ENCODE measurements around the gene PLA2G2C.

The PLA2G2C gene

GRCh38 chr1:20215716-20216115, 29.4 kb upstream of the PLA2G2C start:
- H3K4me3 ChIP-seq (ENCODE audit: low read length) = no peak overlapping the region
- H3K9me2 ChIP-seq (replicated peaks; ENCODE audit: insufficient read depth, low read length) = no peaks in the 10 kb centered on the region
- no peak overlapping the region for H3K27ac ChIP-seq (ENCODE audit: low read length)
- H2AFZ ChIP-seq (ENCODE audit: low read length) = no peak overlapping the region
- H3K36me3 ChIP-seq (replicated peaks; ENCODE audit: insufficient read depth, low read length) = no peaks in the 10 kb centered on the region
- H4K20me1 ChIP-seq (ENCODE audit: insufficient read depth, low read length) = no peaks in the 10 kb centered on the region
- H3K4me2 ChIP-seq (ENCODE audit: low read depth, low read length) = no peak overlapping the region
- H3K9ac ChIP-seq (ENCODE audit: low read length) = no peak overlapping the region
- no peaks in the 10 kb centered on the region for H3F3A ChIP-seq (ENCODE audit: insufficient read depth, low read length)
- no peaks in the 10 kb centered on the region for H3K9me3 ChIP-seq (replicated peaks; ENCODE audit: insufficient read depth, low read length)
- peaks cover 95% of the 10 kb centered on the region for H3K27me3 ChIP-seq (replicated peaks; ENCODE audit: insufficient read depth, low read length)
- H3K4me1 ChIP-seq (ENCODE audit: low read length) = no peaks in the 10 kb centered on the region
- TF ChIP-seq CTCF (IDR thresholded peaks at IDR 0.05; ENCODE audit: low read length) = no peak
- no peak for TF ChIP-seq EZH2phosphoT487 (IDR thresholded peaks at IDR 0.05; ENCODE audit: low read length)
- TF ChIP-seq EZH2 (optimal IDR thresholded peaks at IDR 0.05; ENCODE audit: low read depth, low read length) = no peak
- DNase-seq = no peak
- no peaks in the 10 kb centered on the region for H3K79me2 ChIP-seq (ENCODE audit: low read length)

- H3K9me2 ChIP-seq (replicated peaks; ENCODE audit: insufficient read depth, low read length) = no peaks in the 10 kb centered on the region
- H3K27ac ChIP-seq (ENCODE audit: low read length) = no peak overlapping the region
- H3K4me2 ChIP-seq (ENCODE audit: low read depth, low read length) = peak overlapping the region; percentile 50; the same call in 1 of the 2 replicates
- H3K27me3 ChIP-seq (replicated peaks; ENCODE audit: insufficient read depth, low read length) = peaks cover 96% of the 10 kb centered on the region
- H4K20me1 ChIP-seq (ENCODE audit: insufficient read depth, low read length) = no peaks in the 10 kb centered on the region
- TF ChIP-seq EZH2phosphoT487 (IDR thresholded peaks at IDR 0.05; ENCODE audit: low read length) (no peak), EZH2 (optimal IDR thresholded peaks at IDR 0.05; ENCODE audit: low read depth, low read length) (no peak), CTCF (IDR thresholded peaks at IDR 0.05; ENCODE audit: low read length) (peak; percentile 67)
- no peaks in the 10 kb centered on the region for H3K4me1 ChIP-seq (ENCODE audit: low read length)
- no peak overlapping the region for H3K9ac ChIP-seq (ENCODE audit: low read length)
- no peaks in the 10 kb centered on the region for H3K36me3 ChIP-seq (replicated peaks; ENCODE audit: insufficient read depth, low read length)
- peak; percentile 55 for DNase-seq
- H3K79me2 ChIP-seq (ENCODE audit: low read length) = no peaks in the 10 kb centered on the region
- no peak overlapping the region for H2AFZ ChIP-seq (ENCODE audit: low read length)
- H3K4me3 ChIP-seq (ENCODE audit: low read length) = no peak overlapping the region
- no peaks in the 10 kb centered on the region for H3K9me3 ChIP-seq (replicated peaks; ENCODE audit: insufficient read depth, low read length)
- no peaks in the 10 kb centered on the region for H3F3A ChIP-seq (ENCODE audit: insufficient read depth, low read length)
Measured at GRCh38 chr1:20212685-20213331, 26.5 kb upstream of the PLA2G2C start.

GRCh38 chr1:20212085-20212684, 25.9 kb upstream of the PLA2G2C start:
- no peak overlapping the region for H3K27ac ChIP-seq (ENCODE audit: low read length)
- TF ChIP-seq CTCF (IDR thresholded peaks at IDR 0.05; ENCODE audit: low read length) (no peak), EZH2phosphoT487 (IDR thresholded peaks at IDR 0.05; ENCODE audit: low read length) (no peak), EZH2 (optimal IDR thresholded peaks at IDR 0.05; ENCODE audit: low read depth, low read length) (no peak)
- no peak overlapping the region for H3K9ac ChIP-seq (ENCODE audit: low read length)
- H3F3A ChIP-seq (ENCODE audit: insufficient read depth, low read length) = no peaks in the 10 kb centered on the region
- no peaks in the 10 kb centered on the region for H3K9me3 ChIP-seq (replicated peaks; ENCODE audit: insufficient read depth, low read length)
- H2AFZ ChIP-seq (ENCODE audit: low read length) = no peak overlapping the region
- peaks cover 96% of the 10 kb centered on the region for H3K27me3 ChIP-seq (replicated peaks; ENCODE audit: insufficient read depth, low read length)
- H3K79me2 ChIP-seq (ENCODE audit: low read length) = no peaks in the 10 kb centered on the region
- H3K4me3 ChIP-seq (ENCODE audit: low read length) = no peak overlapping the region
- H4K20me1 ChIP-seq (ENCODE audit: insufficient read depth, low read length) = no peaks in the 10 kb centered on the region
- no peaks in the 10 kb centered on the region for H3K4me1 ChIP-seq (ENCODE audit: low read length)
- no peaks in the 10 kb centered on the region for H3K36me3 ChIP-seq (replicated peaks; ENCODE audit: insufficient read depth, low read length)
- no peak overlapping the region; the same call in 1 of the 2 replicates for H3K4me2 ChIP-seq (ENCODE audit: low read depth, low read length)
- no peak for DNase-seq
- no peaks in the 10 kb centered on the region for H3K9me2 ChIP-seq (replicated peaks; ENCODE audit: insufficient read depth, low read length)
